OCI-LY1 (cell line): Measurements from ENCODE around the gene PDE4D.

Experiments used
- H2AFZ ChIP-seq: fragments of 200-600 bp; sonication (generic), shearing (Covaris generic); 2 replicates; pipeline ENCODE4 v1.6.0; 2014; ENCODE audit warnings: antibody characterized with exemption, mild to moderate bottlenecking, low read length
- H3F3A ChIP-seq: fragments of 200-600 bp; sonication (generic), shearing (Covaris generic); 2 replicates; pipeline ENCODE4 v1.6.0; 2014; ENCODE audit warnings: mild to moderate bottlenecking, antibody characterized with exemption, low read length, moderate library complexity; ENCODE audit not compliant: insufficient read depth
- H3K27ac ChIP-seq: fragments of 200-600 bp; sonication (generic); 2 replicates; pipeline ENCODE4 v1.5.1; 2014; ENCODE audit warnings: low read length, mixed run types, mild to moderate bottlenecking, low read depth; ENCODE audit not compliant: poor library complexity, severe bottlenecking
- H3K27me3 ChIP-seq: fragments of 200-600 bp; sonication (generic); 2 replicates; pipeline ENCODE4 v1.6.0; 2014; ENCODE audit warnings: antibody characterized with exemption, mild to moderate bottlenecking, low read length, moderate library complexity; ENCODE audit not compliant: insufficient read depth
- H3K36me3 ChIP-seq: fragments of 200-600 bp; sonication (generic); 2 replicates; pipeline ENCODE4 v1.6.1; 2014; ENCODE audit warnings: mild to moderate bottlenecking, antibody characterized with exemption, low read length, moderate library complexity, mixed read lengths; ENCODE audit not compliant: insufficient read depth
- H3K4me1 ChIP-seq: fragments of 200-600 bp; sonication (generic); 2 replicates; pipeline ENCODE4 v1.5.1; 2014; ENCODE audit warnings: mild to moderate bottlenecking, low read length, moderate library complexity; ENCODE audit not compliant: insufficient read depth, severe bottlenecking
- H3K4me2 ChIP-seq: fragments of 200-600 bp; sonication (generic), shearing (Covaris generic); 2 replicates; pipeline ENCODE4 v1.6.1; 2014; ENCODE audit warnings: low read length
- H3K4me3 ChIP-seq: fragments of 200-600 bp; sonication (generic); 2 replicates; pipeline ENCODE4 v1.5.1; 2014; ENCODE audit warnings: low read length, low read depth, mild to moderate bottlenecking, mixed read lengths; ENCODE audit not compliant: poor library complexity, severe bottlenecking
- H3K79me2 ChIP-seq: fragments of 200-600 bp; shearing (Covaris generic); 2 replicates; pipeline ENCODE4 v1.6.1; 2016; ENCODE audit warnings: mixed run types, low read length, mixed read lengths; ENCODE audit not compliant: insufficient read depth
- H3K9ac ChIP-seq: fragments of 200-600 bp; sonication (generic), shearing (Covaris generic); 2 replicates; pipeline ENCODE4 v1.6.1; 2014; ENCODE audit warnings: mild to moderate bottlenecking, low read length, mixed read lengths
- H3K9me2 ChIP-seq: fragments of 200-600 bp; sonication (generic), shearing (Covaris generic); 2 replicates; pipeline ENCODE4 v1.6.1; 2014; ENCODE audit warnings: low read depth, mild to moderate bottlenecking, low read length, mixed read lengths
- H3K9me3 ChIP-seq: fragments of 200-600 bp; shearing (Covaris generic); 2 replicates; pipeline ENCODE4 v1.6.1; 2014; ENCODE audit warnings: low read length, mixed read lengths
- H4K20me1 ChIP-seq: fragments of 200-600 bp; sonication (generic), shearing (Covaris generic); 2 replicates; pipeline ENCODE4 v1.6.0; 2016; ENCODE audit warnings: mild to moderate bottlenecking, low read length; ENCODE audit not compliant: insufficient read depth
- EZH2 ChIP-seq: fragments of 200-600 bp; sonication (generic), shearing (Covaris generic); IDR thresholded peaks from 2 replicates; pipeline ENCODE4 v1.8.0; 2017; ENCODE audit warnings: borderline replicate concordance, mixed run types, mild to moderate bottlenecking, antibody characterized with exemption, low read length, moderate library complexity, mixed read lengths
- TF ChIP-seq, protein P1 (sequence below): fragments of 200-600 bp; sonication (generic), shearing (Covaris generic); IDR thresholded peaks from 2 replicates; pipeline ENCODE4 v1.5.1; 2017; ENCODE audit warnings: mild to moderate bottlenecking, antibody characterized with exemption, low read length, moderate library complexity, mixed read lengths

PDE4D gene

DNA sequence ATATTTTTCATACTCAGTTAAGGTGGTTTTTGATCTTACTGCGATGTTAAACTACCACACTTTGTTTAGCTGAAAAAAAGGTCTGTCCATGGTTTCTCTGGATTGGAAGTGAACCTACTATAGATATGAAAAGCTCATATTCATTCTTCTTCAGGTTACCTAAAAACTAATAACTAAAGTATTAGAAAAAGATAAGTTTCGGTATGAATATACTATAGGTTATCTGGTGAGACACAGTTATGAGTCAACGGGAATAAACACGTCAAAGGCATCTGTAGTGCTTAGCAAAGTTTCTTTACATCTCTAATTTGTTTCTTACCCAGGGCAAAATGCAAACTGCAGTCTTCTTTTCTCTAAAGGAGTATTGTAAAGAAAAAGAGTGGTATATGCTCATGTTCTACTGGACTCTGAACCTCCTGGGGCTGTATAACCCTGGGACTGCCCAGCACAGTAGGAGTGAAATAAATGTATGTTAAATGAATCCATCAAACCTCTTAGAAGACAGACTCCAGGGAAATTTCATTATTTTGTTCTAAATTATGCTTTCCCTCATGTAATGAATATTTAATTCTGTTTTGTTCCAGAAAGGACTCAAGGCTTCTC, 521.9 kb downstream of the PDE4D start:
- Histone ChIP-seq H2AFZ (no peak overlapping the region), H3K4me3 (no peak overlapping the region), H3K27ac (no peak overlapping the region)

DNA sequence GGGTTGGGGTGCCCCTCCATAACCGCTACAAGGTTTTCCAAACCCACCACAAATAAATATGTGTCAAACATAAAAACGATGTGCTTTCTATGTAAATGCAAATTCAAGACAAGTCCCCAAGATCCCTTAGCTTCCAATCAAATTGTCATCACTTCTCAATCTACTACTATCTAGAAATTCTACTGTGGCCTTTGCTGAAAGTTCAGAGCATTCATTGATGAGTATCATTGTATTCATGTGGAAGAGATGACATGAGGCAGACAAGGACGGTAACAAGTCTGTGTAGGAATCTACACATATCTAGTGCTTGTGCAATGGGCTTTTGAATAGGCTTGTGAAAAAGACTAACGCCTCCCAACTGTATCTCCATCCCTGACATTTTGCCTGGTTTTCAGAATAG, 524.6 kb downstream of the PDE4D start:
- Histone ChIP-seq H3F3A (no peaks in the 10 kb centered on the region), H3K27ac (no peak overlapping the region), H3K9me3 (no peaks in the 10 kb centered on the region), H3K36me3 (no peaks in the 10 kb centered on the region), H3K27me3 (no peaks in the 10 kb centered on the region), H4K20me1 (no peaks in the 10 kb centered on the region), H3K4me3 (no peak overlapping the region), H3K9ac (no peak overlapping the region), H2AFZ (no peak overlapping the region), H3K4me2 (no peak overlapping the region), H3K79me2 (no peaks in the 10 kb centered on the region), H3K4me1 (no peaks in the 10 kb centered on the region), H3K9me2 (no peaks in the 10 kb centered on the region)
- TF ChIP-seq, protein P1, sequence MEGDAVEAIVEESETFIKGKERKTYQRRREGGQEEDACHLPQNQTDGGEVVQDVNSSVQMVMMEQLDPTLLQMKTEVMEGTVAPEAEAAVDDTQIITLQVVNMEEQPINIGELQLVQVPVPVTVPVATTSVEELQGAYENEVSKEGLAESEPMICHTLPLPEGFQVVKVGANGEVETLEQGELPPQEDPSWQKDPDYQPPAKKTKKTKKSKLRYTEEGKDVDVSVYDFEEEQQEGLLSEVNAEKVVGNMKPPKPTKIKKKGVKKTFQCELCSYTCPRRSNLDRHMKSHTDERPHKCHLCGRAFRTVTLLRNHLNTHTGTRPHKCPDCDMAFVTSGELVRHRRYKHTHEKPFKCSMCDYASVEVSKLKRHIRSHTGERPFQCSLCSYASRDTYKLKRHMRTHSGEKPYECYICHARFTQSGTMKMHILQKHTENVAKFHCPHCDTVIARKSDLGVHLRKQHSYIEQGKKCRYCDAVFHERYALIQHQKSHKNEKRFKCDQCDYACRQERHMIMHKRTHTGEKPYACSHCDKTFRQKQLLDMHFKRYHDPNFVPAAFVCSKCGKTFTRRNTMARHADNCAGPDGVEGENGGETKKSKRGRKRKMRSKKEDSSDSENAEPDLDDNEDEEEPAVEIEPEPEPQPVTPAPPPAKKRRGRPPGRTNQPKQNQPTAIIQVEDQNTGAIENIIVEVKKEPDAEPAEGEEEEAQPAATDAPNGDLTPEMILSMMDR, result no peak
- no peak for TF ChIP-seq EZH2

More for the DNA sequence above, 521.9 kb downstream of the PDE4D start:
- Histone ChIP-seq H3K9ac (no peak overlapping the region), H3K4me2 (no peak overlapping the region), H3K79me2 (no peaks in the 10 kb centered on the region), H3K9me3 (no peaks in the 10 kb centered on the region), H3K27me3 (no peaks in the 10 kb centered on the region), H3K9me2 (no peaks in the 10 kb centered on the region), H3F3A (no peaks in the 10 kb centered on the region), H4K20me1 (no peaks in the 10 kb centered on the region), H3K4me1 (no peaks in the 10 kb centered on the region), H3K36me3 (no peaks in the 10 kb centered on the region)
- TF ChIP-seq EZH2, result no peak
- TF ChIP-seq, protein P1, result no peak

DNA sequence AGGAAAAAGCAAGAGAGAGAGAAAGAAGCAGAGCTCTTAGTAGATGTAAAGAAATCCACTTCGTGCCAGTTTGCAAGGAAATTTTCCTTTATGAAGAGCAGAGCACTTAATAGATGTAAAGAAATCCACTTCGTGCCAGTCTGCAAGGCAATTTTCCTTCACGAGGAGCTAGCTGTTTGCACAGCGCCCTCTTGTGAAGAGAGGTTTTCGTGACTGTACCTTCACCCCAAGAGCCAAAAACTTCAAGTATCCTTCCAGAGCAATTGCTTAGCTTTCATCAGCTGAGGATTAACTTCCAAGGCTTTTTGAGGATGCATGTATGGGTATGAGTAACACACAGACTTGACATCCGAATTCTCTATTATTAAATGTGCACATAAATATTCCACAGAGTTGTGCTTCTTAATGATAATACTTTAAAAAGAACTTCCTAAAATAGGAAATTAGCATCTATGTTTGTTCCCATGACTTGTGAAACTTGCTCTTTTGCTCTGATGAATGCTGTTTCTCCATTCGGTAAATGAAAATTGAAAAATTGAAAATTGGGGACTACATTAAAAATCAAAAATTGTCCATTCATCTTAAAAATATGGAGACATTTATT, 525.6 kb downstream of the PDE4D start:
- no peaks in the 10 kb centered on the region for H3F3A ChIP-seq
- H3K4me3 ChIP-seq, result no peak overlapping the region
- H2AFZ ChIP-seq, result no peak overlapping the region
- no peak overlapping the region for H3K9ac ChIP-seq
- H3K27me3 ChIP-seq, result no peaks in the 10 kb centered on the region
- no peak overlapping the region for H3K27ac ChIP-seq
- no peaks in the 10 kb centered on the region for H3K9me3 ChIP-seq
- H3K9me2 ChIP-seq, result no peaks in the 10 kb centered on the region
- H4K20me1 ChIP-seq, result no peaks in the 10 kb centered on the region
- no peak overlapping the region for H3K4me2 ChIP-seq
- no peaks in the 10 kb centered on the region for H3K79me2 ChIP-seq
- TF ChIP-seq, protein P1, result peak; percentile 71
- TF ChIP-seq EZH2, result no peak
- no peaks in the 10 kb centered on the region for H3K36me3 ChIP-seq
- no peaks in the 10 kb centered on the region for H3K4me1 ChIP-seq
